Right atrium auricular region (tissue), 2 donors: ENCODE data around the gene IPO11. TPM values are rescaled to one million over a fixed set of nuclear protein-coding genes. Genes with fewer than 3 reads are reported as not detected.

Experiments used
- DNase-seq: peaks from one replicate; pipeline ENCODE4 v3.0.0-alpha.2; 2019; ENCODE audit warnings: low spot score
- H3K27ac ChIP-seq, 2 donors: fragments of 200-600 bp; sonication (generic); 1 replicate in 1 of 2; 2 replicates in 1 of 2; pipeline ENCODE4 v1.5.1; 2016 to 2019
- H3K27me3 ChIP-seq, 2 donors: fragments of 200-600 bp; sonication (generic); one replicate each; pipeline versions ENCODE4 v1.5.1 to v1.6.0; 2017 to 2019
- H3K36me3 ChIP-seq: fragments of 200-600 bp; sonication (generic); one replicate; pipeline ENCODE4 v1.5.1; 2016
- H3K4me1 ChIP-seq, 2 donors: fragments of 200-600 bp; sonication (generic); one replicate each; pipeline versions ENCODE4 v1.5.1 to v1.6.0; 2017 to 2019
- H3K4me3 ChIP-seq, 2 donors: fragments of 200-600 bp; sonication (generic); 1 replicate in 1 of 2; 2 replicates in 1 of 2; pipeline ENCODE4 v1.5.1; 2017 to 2019; ENCODE audit warnings: mild to moderate bottlenecking in 1 of 2, moderate library complexity in 1 of 2
- H3K9me3 ChIP-seq, 2 donors: fragments of 200-600 bp; sonication (generic); one replicate each; pipeline ENCODE4 v1.5.1; 2019
- CTCF ChIP-seq, 2 donors: fragments of 200-600 bp; sonication (generic); IDR thresholded peaks; one replicate each; pipeline ENCODE4 v1.5.1; 2019; ENCODE audit warnings: antibody characterized with exemption in 2 of 2
- total RNA-seq, 2 donors: library from RNA; depleted of rRNA; stranded (reverse); fragments of >200 nt; gene quantifications; one replicate each; pipeline ENCODE4 v1.1.0, GENCODE V29; 2016

IPO11 gene
- total RNA-seq, 2 donors from 2014 or later = 19.2 to 24.6 TPM

- H3K9me3 ChIP-seq = no peaks in the 10 kb centered on the region
- no peak for TF ChIP-seq CTCF (IDR thresholded peaks at IDR 0.05)
- no peak overlapping the region for H3K4me3 ChIP-seq
- no peaks in the 10 kb centered on the region for H3K27me3 ChIP-seq
- H3K36me3 ChIP-seq = peaks cover 11% of the 10 kb centered on the region
- H3K27ac ChIP-seq = no peak overlapping the region
- no peaks in the 10 kb centered on the region for H3K4me1 ChIP-seq
- DNase-seq = no peak
Observed at GRCh38 chr5:62631909-62632580, 219.5 kb downstream of the IPO11 start.

- TF ChIP-seq CTCF (IDR thresholded peaks at IDR 0.05) = no peak
- no peak overlapping the region for H3K4me3 ChIP-seq
- H3K27ac ChIP-seq = no peak overlapping the region
Observed at GRCh38 chr5:62633243-62633642, 220.7 kb downstream of the IPO11 start.

GRCh38 chr5:62640446-62640845, 227.9 kb downstream of the IPO11 start:
- no peaks in the 10 kb centered on the region for H3K27me3 ChIP-seq
- H3K9me3 ChIP-seq = no peaks in the 10 kb centered on the region
- no peak overlapping the region for H3K4me3 ChIP-seq
- TF ChIP-seq CTCF (IDR thresholded peaks at IDR 0.05) = no peak
- H3K27ac ChIP-seq = no peak overlapping the region
- peaks cover 0 to 9% of the 10 kb centered on the region in 2 donors for H3K4me1 ChIP-seq
- no peak for DNase-seq
- no peaks in the 10 kb centered on the region for H3K36me3 ChIP-seq

More at GRCh38 chr5:62633243-62633642, 220.7 kb downstream of the IPO11 start:
- no peaks in the 10 kb centered on the region for H3K27me3 ChIP-seq
- peaks cover under 1% of the 10 kb centered on the region for H3K36me3 ChIP-seq
- no peak for DNase-seq
- no peaks in the 10 kb centered on the region for H3K4me1 ChIP-seq
- no peaks in the 10 kb centered on the region for H3K9me3 ChIP-seq

- TF ChIP-seq CTCF (IDR thresholded peaks at IDR 0.05) = no peak
- Histone ChIP-seq H3K27ac (no peak overlapping the region), H3K27me3 (no peaks in the 10 kb centered on the region), H3K4me1 (peaks cover 0 to 9% of the 10 kb centered on the region in 2 donors), H3K9me3 (no peaks in the 10 kb centered on the region), H3K4me3 (no peak overlapping the region), H3K36me3 (no peaks in the 10 kb centered on the region)
- no peak for DNase-seq
Observed at GRCh38 chr5:62642468-62642867, 229.9 kb downstream of the IPO11 start.

- no peak overlapping the region for H3K27ac ChIP-seq
- peaks cover 0 to 9% of the 10 kb centered on the region in 2 donors for H3K4me1 ChIP-seq
- no peaks in the 10 kb centered on the region for H3K9me3 ChIP-seq
- H3K4me3 ChIP-seq = no peak overlapping the region
- TF ChIP-seq CTCF (IDR thresholded peaks at IDR 0.05) = no peak
- no peaks in the 10 kb centered on the region for H3K36me3 ChIP-seq
- no peaks in the 10 kb centered on the region for H3K27me3 ChIP-seq
- no peak for DNase-seq
Observed at GRCh38 chr5:62643556-62644451, 231.2 kb downstream of the IPO11 start.
